ENCODE data around the gene PDYN.

The PDYN gene

GRCh38 chr20:1997483-1998192 is 3.8 kb upstream of the PDYN start:
- TF ChIP-seq CTCF (IDR thresholded peaks at IDR 0.05; ENCODE audit: low read depth, low read length, missing control alignments): no peak
- in situ Hi-C loops (cut with HindIII; ENCODE audit: low sequenced_read_pairs): no loop called here
- H3K4me3 ChIP-seq (ENCODE audit: low read depth, low read length): no peak overlapping the region
- DNase-seq (ENCODE audit: low read depth): no peak

GRCh38 chr20:1995531-1996310 is 1.9 kb upstream of the PDYN start:
- TF ChIP-seq CTCF (IDR thresholded peaks at IDR 0.05; ENCODE audit: low read depth, low read length, missing control alignments): no peak
- DNase-seq (ENCODE audit: low read depth): no peak

GRCh38 chr20:1994627-1995026 is 769 bp upstream of the PDYN start:
- DNase-seq (ENCODE audit: low read depth): no peak
- in situ Hi-C loops (cut with HindIII; ENCODE audit: low sequenced_read_pairs): no loop called here
- no peak overlapping the region for H3K4me3 ChIP-seq (ENCODE audit: low read depth, low read length)
- no peak for TF ChIP-seq CTCF (IDR thresholded peaks at IDR 0.05; ENCODE audit: low read depth, low read length, missing control alignments)

More at GRCh38 chr20:1995531-1996310, 1.9 kb upstream of the PDYN start:
- in situ Hi-C loops (cut with HindIII; ENCODE audit: low sequenced_read_pairs): no loop called here
- no peak overlapping the region for H3K4me3 ChIP-seq (ENCODE audit: low read depth, low read length)

GRCh38 chr20:1992359-1993110 is 1.3 kb downstream of the PDYN start:
- DNase-seq (ENCODE audit: low read depth): no peak
- no peak for TF ChIP-seq CTCF (IDR thresholded peaks at IDR 0.05; ENCODE audit: low read depth, low read length, missing control alignments)
- in situ Hi-C loops (cut with HindIII; ENCODE audit: low sequenced_read_pairs): no loop called here
- no peak overlapping the region for H3K4me3 ChIP-seq (ENCODE audit: low read depth, low read length)

GRCh38 chr20:1987826-1988225 is 6.0 kb downstream of the PDYN start:
- in situ Hi-C loops (cut with HindIII; ENCODE audit: low sequenced_read_pairs): no loop called here
- TF ChIP-seq CTCF (IDR thresholded peaks at IDR 0.05; ENCODE audit: low read depth, low read length, missing control alignments): no peak
- DNase-seq (ENCODE audit: low read depth): no peak
- no peak overlapping the region for H3K4me3 ChIP-seq (ENCODE audit: low read depth, low read length)

- no peak for DNase-seq (ENCODE audit: low read depth)
- in situ Hi-C loops (cut with HindIII; ENCODE audit: low sequenced_read_pairs): no loop called here
- H3K4me3 ChIP-seq (ENCODE audit: low read depth, low read length): no peak overlapping the region
- no peak for TF ChIP-seq CTCF (IDR thresholded peaks at IDR 0.05; ENCODE audit: low read depth, low read length, missing control alignments)
Observed at GRCh38 chr20:1983301-1983700, 10.6 kb downstream of the PDYN start.
